ENCODE results near the gene HPSE2.

The HPSE2 gene

GRCh38 chr10:98450618-98451017 is 785.0 kb downstream of the HPSE2 start:
- DNase-seq, result no peak

- no peak for DNase-seq
Observed at GRCh38 chr10:98449287-98449686, 786.4 kb downstream of the HPSE2 start.

GRCh38 chr10:98446661-98447221 is 788.9 kb downstream of the HPSE2 start, which contains the start of gene HPS1:
Gene HPS1 (minus strand): TSS chr10:98446935. CDS start chr10:98443240, 3,695 bp downstream.
- peak; percentile 32 for DNase-seq

- DNase-seq, result peak; percentile 5
Observed at GRCh38 chr10:98446151-98446660, 789.4 kb downstream of the HPSE2 start.

GRCh38 chr10:98445200-98445812 is 790.3 kb downstream of the HPSE2 start:
- DNase-seq, result no peak

GRCh38 chr10:98444314-98445006 is 791.2 kb downstream of the HPSE2 start:
- DNase-seq, result no peak

- no peak for DNase-seq
Observed at GRCh38 chr10:98438715-98439114, 796.9 kb downstream of the HPSE2 start.

- no peak for DNase-seq
Observed at GRCh38 chr10:98436704-98437103, 798.9 kb downstream of the HPSE2 start.

- DNase-seq, result no peak
Observed at GRCh38 chr10:98435178-98435577, 800.5 kb downstream of the HPSE2 start.

GRCh38 chr10:98433881-98434732 is 801.5 kb downstream of the HPSE2 start:
- DNase-seq, result no peak

- no peak for DNase-seq
Observed at GRCh38 chr10:98433371-98433770, 802.3 kb downstream of the HPSE2 start.

GRCh38 chr10:98432330-98432729 is 803.3 kb downstream of the HPSE2 start:
- no peak for DNase-seq

GRCh38 chr10:98431016-98431415 is 804.6 kb downstream of the HPSE2 start:
- DNase-seq, result no peak

GRCh38 chr10:98430427-98430826 is 805.2 kb downstream of the HPSE2 start:
- no peak for DNase-seq

- no peak for DNase-seq
Observed at GRCh38 chr10:98429320-98430072, 806.2 kb downstream of the HPSE2 start.

- DNase-seq, result no peak
Observed at GRCh38 chr10:98427011-98427515, 808.6 kb downstream of the HPSE2 start.

- no peak for DNase-seq
Observed at GRCh38 chr10:98425511-98426352, 809.9 kb downstream of the HPSE2 start.

- DNase-seq, result no peak
Observed at GRCh38 chr10:98424295-98425254, 811.1 kb downstream of the HPSE2 start.

- DNase-seq, result no peak
Observed at GRCh38 chr10:98423691-98424120, 811.9 kb downstream of the HPSE2 start.

GRCh38 chr10:98422182-98422581 is 813.5 kb downstream of the HPSE2 start:
- no peak for DNase-seq
